ENCODE data around the gene MALAT1. TPM values are rescaled to one million over a fixed set of nuclear protein-coding genes. Genes with fewer than 3 reads are reported as not detected.

The MALAT1 gene
- total RNA-seq, 1 experiment from 2014 or later: 10,851 TPM

DNA sequence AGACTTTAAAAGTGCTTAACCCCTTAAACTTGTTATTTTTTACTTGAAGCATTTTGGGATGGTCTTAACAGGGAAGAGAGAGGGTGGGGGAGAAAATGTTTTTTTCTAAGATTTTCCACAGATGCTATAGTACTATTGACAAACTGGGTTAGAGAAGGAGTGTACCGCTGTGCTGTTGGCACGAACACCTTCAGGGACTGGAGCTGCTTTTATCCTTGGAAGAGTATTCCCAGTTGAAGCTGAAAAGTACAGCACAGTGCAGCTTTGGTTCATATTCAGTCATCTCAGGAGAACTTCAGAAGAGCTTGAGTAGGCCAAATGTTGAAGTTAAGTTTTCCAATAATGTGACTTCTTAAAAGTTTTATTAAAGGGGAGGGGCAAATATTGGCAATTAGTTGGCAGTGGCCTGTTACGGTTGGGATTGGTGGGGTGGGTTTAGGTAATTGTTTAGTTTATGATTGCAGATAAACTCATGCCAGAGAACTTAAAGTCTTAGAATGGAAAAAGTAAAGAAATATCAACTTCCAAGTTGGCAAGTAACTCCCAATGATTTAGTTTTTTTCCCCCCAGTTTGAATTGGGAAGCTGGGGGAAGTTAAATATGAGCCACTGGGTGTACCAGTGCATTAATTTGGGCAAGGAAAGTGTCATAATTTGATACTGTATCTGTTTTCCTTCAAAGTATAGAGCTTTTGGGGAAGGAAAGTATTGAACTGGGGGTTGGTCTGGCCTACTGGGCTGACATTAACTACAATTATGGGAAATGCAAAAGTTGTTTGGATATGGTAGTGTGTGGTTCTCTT lies 2.8 kb downstream of the MALAT1 start:
- CTCF ChIA-PET: interaction anchor here (1.0 to 1.8 kb wide), 3 partner anchors 9 to 122 kb away, joined by 5 to 7 read pairs (median 6); no protein-coding TSS in a partner anchor
- intact Hi-C loops (cut with micrococcal nuclease): no loop called here
- peaks cover 13% of the 10 kb centered on the region for H3K4me1 Mint-ChIP-seq (ENCODE audit: insufficient read depth, unreplicated experiment)
- no peaks in the 10 kb centered on the region for H3K9me3 Mint-ChIP-seq (ENCODE audit: unreplicated experiment)
- H3K27me3 Mint-ChIP-seq (ENCODE audit: insufficient read depth, unreplicated experiment): no peaks in the 10 kb centered on the region
- BruUV-seq (replicated peaks): no TSS peak
- H3K36me3 Mint-ChIP-seq (ENCODE audit: insufficient read depth, unreplicated experiment): no peaks in the 10 kb centered on the region
- H3K27ac Mint-ChIP-seq (ENCODE audit: low read depth, unreplicated experiment): no peak overlapping the region
- POLR2A ChIA-PET: interaction anchor here (1.1 to 30.1 kb wide), 21 partner anchors 10 to 186 kb away, joined by 3 to 2994 read pairs (median 7); partner anchors contain the start of genes DPF2, FAM89B, FRMD8 and MALAT1
- DNase-seq (ENCODE audit: unreplicated experiment): peak; percentile 41
- TF ChIP-seq, protein P1, sequence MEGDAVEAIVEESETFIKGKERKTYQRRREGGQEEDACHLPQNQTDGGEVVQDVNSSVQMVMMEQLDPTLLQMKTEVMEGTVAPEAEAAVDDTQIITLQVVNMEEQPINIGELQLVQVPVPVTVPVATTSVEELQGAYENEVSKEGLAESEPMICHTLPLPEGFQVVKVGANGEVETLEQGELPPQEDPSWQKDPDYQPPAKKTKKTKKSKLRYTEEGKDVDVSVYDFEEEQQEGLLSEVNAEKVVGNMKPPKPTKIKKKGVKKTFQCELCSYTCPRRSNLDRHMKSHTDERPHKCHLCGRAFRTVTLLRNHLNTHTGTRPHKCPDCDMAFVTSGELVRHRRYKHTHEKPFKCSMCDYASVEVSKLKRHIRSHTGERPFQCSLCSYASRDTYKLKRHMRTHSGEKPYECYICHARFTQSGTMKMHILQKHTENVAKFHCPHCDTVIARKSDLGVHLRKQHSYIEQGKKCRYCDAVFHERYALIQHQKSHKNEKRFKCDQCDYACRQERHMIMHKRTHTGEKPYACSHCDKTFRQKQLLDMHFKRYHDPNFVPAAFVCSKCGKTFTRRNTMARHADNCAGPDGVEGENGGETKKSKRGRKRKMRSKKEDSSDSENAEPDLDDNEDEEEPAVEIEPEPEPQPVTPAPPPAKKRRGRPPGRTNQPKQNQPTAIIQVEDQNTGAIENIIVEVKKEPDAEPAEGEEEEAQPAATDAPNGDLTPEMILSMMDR (IDR thresholded peaks at IDR 0.05; ENCODE audit: unreplicated experiment): no peak
- no peak overlapping the region for H3K4me3 Mint-ChIP-seq (ENCODE audit: unreplicated experiment)

GRCh38 chr11:65502274-65502554 lies 3.4 kb downstream of the MALAT1 start:
- H3K36me3 Mint-ChIP-seq (ENCODE audit: insufficient read depth, unreplicated experiment): no peaks in the 10 kb centered on the region

GRCh38 chr11:65502555-65503367 lies 3.9 kb downstream of the MALAT1 start:
- no TSS peak for BruUV-seq (replicated peaks)
- POLR2A ChIA-PET: interaction anchor here (0.6 to 30.1 kb wide), 23 partner anchors 11 to 229 kb away, joined by 3 to 2994 read pairs (median 7); partner anchors contain the start of genes DPF2, FAM89B, FRMD8 and MALAT1
- Mint-ChIP-seq H3K9me3 (ENCODE audit: unreplicated experiment) (no peaks in the 10 kb centered on the region), H3K27ac (ENCODE audit: low read depth, unreplicated experiment) (no peak overlapping the region), H3K36me3 (ENCODE audit: insufficient read depth, unreplicated experiment) (no peaks in the 10 kb centered on the region), H3K4me3 (ENCODE audit: unreplicated experiment) (no peak overlapping the region), H3K4me1 (ENCODE audit: insufficient read depth, unreplicated experiment) (peaks cover 13% of the 10 kb centered on the region), H3K27me3 (ENCODE audit: insufficient read depth, unreplicated experiment) (no peaks in the 10 kb centered on the region)
- TF ChIP-seq, protein P1 (IDR thresholded peaks at IDR 0.05; ENCODE audit: unreplicated experiment): no peak
- intact Hi-C loops (cut with micrococcal nuclease): no loop called here
- peak; percentile 40 for DNase-seq (ENCODE audit: unreplicated experiment)
- CTCF ChIA-PET: interaction anchor here (0.7 to 1.8 kb wide), 3 partner anchors 10 to 123 kb away, joined by 4 to 7 read pairs (median 6); no protein-coding TSS in a partner anchor

More at GRCh38 chr11:65502274-65502554, 3.4 kb downstream of the MALAT1 start:
- TF ChIP-seq, protein P1 (IDR thresholded peaks at IDR 0.05; ENCODE audit: unreplicated experiment): no peak
- intact Hi-C loops (cut with micrococcal nuclease): no loop called here
- peaks cover 9% of the 10 kb centered on the region for H3K4me1 Mint-ChIP-seq (ENCODE audit: insufficient read depth, unreplicated experiment)
- no peak overlapping the region for H3K4me3 Mint-ChIP-seq (ENCODE audit: unreplicated experiment)
- no TSS peak for BruUV-seq (replicated peaks)
- H3K27me3 Mint-ChIP-seq (ENCODE audit: insufficient read depth, unreplicated experiment): no peaks in the 10 kb centered on the region
- ChIA-PET CTCF (interaction anchor here (0.7 to 1.8 kb wide), 3 partner anchors 9 to 123 kb away, joined by 4 to 7 read pairs (median 6); no protein-coding TSS in a partner anchor), POLR2A (interaction anchor here (0.6 to 30.1 kb wide), 21 partner anchors 11 to 169 kb away, joined by 3 to 2994 read pairs (median 7); partner anchors contain the start of genes DPF2, FAM89B, FRMD8 and MALAT1)
- H3K9me3 Mint-ChIP-seq (ENCODE audit: unreplicated experiment): no peaks in the 10 kb centered on the region
- DNase-seq (ENCODE audit: unreplicated experiment): no peak
- H3K27ac Mint-ChIP-seq (ENCODE audit: low read depth, unreplicated experiment): no peak overlapping the region
